Measurements from ENCODE around the gene NAA10. TPM values are rescaled to one million over a fixed set of nuclear protein-coding genes. Genes with fewer than 3 reads are reported as not detected.

Gene NAA10
- total RNA-seq, 4 donors from 2014 or later = 85.7 to 101 (median 90.7) TPM

- TF ChIP-seq CTCF (IDR thresholded peaks at IDR 0.05) = no peak
- ATAC-seq (ENCODE audit: low FRiP score) (peak; percentile 96), DNase-seq (ENCODE audit: low spot score) (peak; percentile 72)
Observed at GRCh38 chrX:153927922-153928760, 6.7 kb downstream of the NAA10 start.

GRCh38 chrX:153927672-153927921 is 7.2 kb downstream of the NAA10 start:
- ATAC-seq (ENCODE audit: low FRiP score) = no peak
- DNase-seq (ENCODE audit: low spot score) = no peak
- TF ChIP-seq CTCF (IDR thresholded peaks at IDR 0.05) = no peak

DNA sequence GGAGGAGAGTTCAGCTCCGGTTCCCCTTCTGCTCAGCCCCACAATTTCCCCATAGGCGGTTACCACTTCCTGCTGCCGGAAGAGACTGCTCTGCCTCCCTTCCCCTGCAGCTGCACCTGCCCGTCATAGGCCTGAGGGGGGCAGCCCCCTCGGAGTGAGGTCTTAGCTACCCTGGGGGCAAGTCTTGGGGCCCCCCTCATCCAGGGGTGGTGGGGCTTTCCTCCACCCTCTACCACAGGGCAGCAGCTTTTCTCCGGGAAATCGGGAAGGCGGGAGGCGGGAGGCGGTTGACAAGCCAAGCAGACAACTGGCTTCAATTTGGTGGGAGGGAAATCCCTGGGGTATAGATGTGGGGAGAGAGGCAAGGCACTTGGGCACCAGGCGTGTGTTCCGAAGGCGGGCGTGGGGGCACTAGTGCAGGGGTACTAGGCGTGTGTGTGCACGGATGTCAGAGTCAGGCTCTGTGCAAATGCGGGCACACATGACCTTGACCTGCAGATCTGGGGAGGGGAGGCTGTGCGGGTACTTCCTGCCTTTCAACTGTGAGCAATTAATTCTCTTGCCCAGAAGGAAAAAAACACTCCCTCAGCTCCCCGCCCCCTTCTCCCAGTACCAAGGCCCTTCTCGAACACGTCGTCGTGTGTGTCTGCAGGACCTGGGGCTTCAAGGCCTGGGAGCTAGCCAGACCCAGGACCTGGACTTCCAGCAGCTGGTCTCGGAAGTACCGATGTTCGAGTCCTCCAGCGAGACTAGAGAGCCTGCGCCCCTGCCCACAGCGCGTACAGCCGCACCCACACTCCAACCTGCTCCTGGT is 7.8 kb downstream of the NAA10 start:
- no peak for TF ChIP-seq CTCF (IDR thresholded peaks at IDR 0.05)
- ATAC-seq (ENCODE audit: low FRiP score) (no peak), DNase-seq (ENCODE audit: low spot score) (no peak)

- TF ChIP-seq CTCF (IDR thresholded peaks at IDR 0.05) = no peak
- no peak for ATAC-seq (ENCODE audit: low FRiP score)
- DNase-seq (ENCODE audit: low spot score) = no peak
Observed at GRCh38 chrX:153926552-153926857, 8.3 kb downstream of the NAA10 start.

GRCh38 chrX:153925739-153926551 is 8.9 kb downstream of the NAA10 start, which contains the start of gene ARHGAP4:
Gene ARHGAP4, minus strand, starts transcription at chrX:153926264. Its CDS starts 62 bp downstream, at chrX:153926202.
- TF ChIP-seq CTCF (IDR thresholded peaks at IDR 0.05) = no peak
- DNase-seq (ENCODE audit: low spot score) = no peak
- no peak for ATAC-seq (ENCODE audit: low FRiP score)

GRCh38 chrX:153925387-153925738 is 9.5 kb downstream of the NAA10 start:
- no peak for ATAC-seq (ENCODE audit: low FRiP score)
- no peak for TF ChIP-seq CTCF (IDR thresholded peaks at IDR 0.05)
- no peak for DNase-seq (ENCODE audit: low spot score)
